Mesenchymal stem cell (in vitro differentiated cells and primary cell): ENCODE results near the gene TNFSF9.

Experiments used
- DNase-seq: peaks from one replicate; pipeline ENCODE4 v3.0.0-alpha.2; 2013
- H2AFZ ChIP-seq: one replicate; pipeline ENCODE4 v1.6.1; 2013; ENCODE audit warnings: low read depth, mild to moderate bottlenecking, control low read depth, inconsistent platforms, low read length, moderate library complexity
- H2AK5ac ChIP-seq: 2 replicates; pipeline ENCODE4 v1.6.1; 2013; ENCODE audit warnings: low read length, moderate library complexity, mild to moderate bottlenecking, inconsistent platforms; ENCODE audit not compliant: severe bottlenecking
- H2BK120ac ChIP-seq: one replicate; pipeline ENCODE4 v1.6.1; 2013; ENCODE audit warnings: low read depth, mild to moderate bottlenecking, inconsistent platforms, low read length, moderate library complexity
- H2BK12ac ChIP-seq, 2 experiments: one replicate each; pipeline ENCODE4 v1.6.1; 2013; ENCODE audit warnings: inconsistent platforms in 2 of 2, low read length in 2 of 2, mild to moderate bottlenecking in 2 of 2, moderate library complexity in 2 of 2, control low read depth in 1 of 2
- H2BK15ac ChIP-seq: one replicate; pipeline ENCODE4 v1.6.1; 2013; ENCODE audit warnings: mild to moderate bottlenecking, low read depth, inconsistent platforms; ENCODE audit not compliant: poor library complexity, severe bottlenecking
- H2BK5ac ChIP-seq: 2 replicates; pipeline ENCODE4 v1.6.1; 2013; ENCODE audit warnings: low read depth, mild to moderate bottlenecking, low read length, control low read depth, inconsistent platforms; ENCODE audit not compliant: poor library complexity, severe bottlenecking
- H3K14ac ChIP-seq, 2 experiments: one replicate each; pipeline ENCODE4 v1.6.1; 2013; ENCODE audit warnings: inconsistent platforms in 2 of 2, low read length in 2 of 2, control low read depth in 1 of 2, mild to moderate bottlenecking in 1 of 2, moderate library complexity in 1 of 2
- H3K18ac ChIP-seq, 2 experiments: one replicate each; pipeline ENCODE4 v1.6.1; 2013; ENCODE audit warnings: inconsistent platforms in 2 of 2, low read length in 2 of 2, control low read depth in 1 of 2, low read depth in 1 of 2, mild to moderate bottlenecking in 1 of 2
- H3K23ac ChIP-seq, 2 experiments: one replicate each; pipeline ENCODE4 v1.6.1; 2013; ENCODE audit warnings: inconsistent platforms in 2 of 2, low read length in 2 of 2, mild to moderate bottlenecking in 2 of 2, moderate library complexity in 2 of 2, control low read depth in 1 of 2
- H3K27ac ChIP-seq: 2 replicates; pipeline ENCODE4 v1.5.1; 2013; ENCODE audit warnings: mild to moderate bottlenecking, moderate library complexity, low read length, control low read depth, inconsistent platforms; ENCODE audit not compliant: poor library complexity, severe bottlenecking
- H3K27me3 ChIP-seq, 2 experiments: 2 replicates each; pipeline versions ENCODE4 v1.6.1 to v1.7.0; 2013; ENCODE audit warnings: low read length in 2 of 2, mild to moderate bottlenecking in 2 of 2, moderate library complexity in 2 of 2, control low read depth in 1 of 2, inconsistent platforms in 1 of 2; ENCODE audit not compliant: control insufficient read depth in 1 of 2, insufficient read depth in 1 of 2
- H3K36me3 ChIP-seq, 2 experiments: 2 replicates each; pipeline versions ENCODE4 v1.6.1 to v1.7.0; 2013; ENCODE audit warnings: low read length in 2 of 2, control low read depth in 1 of 2, inconsistent platforms in 1 of 2, low read depth in 1 of 2, mild to moderate bottlenecking in 1 of 2; ENCODE audit not compliant: insufficient read depth in 2 of 2, control insufficient read depth in 1 of 2
- H3K4ac ChIP-seq, 2 experiments: one replicate each; pipeline ENCODE4 v1.6.1; 2013; ENCODE audit warnings: inconsistent platforms in 2 of 2, low read length in 2 of 2, mild to moderate bottlenecking in 2 of 2, moderate library complexity in 2 of 2, control low read depth in 1 of 2, low read depth in 1 of 2
- H3K4me1 ChIP-seq: 2 replicates; pipeline ENCODE4 v1.6.1; 2013; ENCODE audit warnings: low read depth, low read length, control low read depth; ENCODE audit not compliant: control insufficient read depth, insufficient read depth
- H3K4me2 ChIP-seq: 2 replicates; pipeline ENCODE4 v1.6.1; 2013; ENCODE audit warnings: low read length, mild to moderate bottlenecking, inconsistent platforms; ENCODE audit not compliant: poor library complexity, severe bottlenecking
- H3K4me3 ChIP-seq, 2 experiments: 2 replicates each; pipeline versions ENCODE4 v1.5.1 to v1.7.0; 2013; ENCODE audit warnings: low read length in 2 of 2, mild to moderate bottlenecking in 2 of 2, control low read depth in 1 of 2, low read depth in 1 of 2; ENCODE audit not compliant: insufficient read depth in 1 of 2
- H3K79me1 ChIP-seq: replicated peaks from 2 replicates; pipeline ENCODE4 v1.6.1; 2013; ENCODE audit warnings: mild to moderate bottlenecking, control low read depth, low read length, inconsistent platforms; ENCODE audit not compliant: poor library complexity, severe bottlenecking
- H3K9ac ChIP-seq: 2 replicates; pipeline ENCODE4 v1.7.0; 2013; ENCODE audit warnings: mild to moderate bottlenecking, low read length, moderate library complexity
- H3K9me3 ChIP-seq: 2 replicates; pipeline ENCODE4 v1.7.0; 2013; ENCODE audit warnings: mild to moderate bottlenecking, low read length; ENCODE audit not compliant: control insufficient read depth
- H4K8ac ChIP-seq: one replicate; pipeline ENCODE4 v1.6.1; 2013; ENCODE audit warnings: inconsistent platforms, mild to moderate bottlenecking, low read length, moderate library complexity
- H4K91ac ChIP-seq: one replicate; pipeline ENCODE4 v1.6.1; 2013; ENCODE audit warnings: mild to moderate bottlenecking, low read length, inconsistent platforms
- WGBS: methylation state at CpG from one replicate; pipeline ENCODE4 v1.1.7; 2013; ENCODE audit warnings: mixed read lengths; 5-methylcytosine and 5-hydroxymethylcytosine counted together

The TNFSF9 gene

GRCh38 chr19:6516018-6516658, 14.7 kb upstream of the TNFSF9 start:
- Histone ChIP-seq H2AFZ (peak overlapping the region; percentile 98), H4K8ac (peak overlapping the region; percentile 35), H2BK5ac (no peak overlapping the region), H2BK120ac (no peak overlapping the region), H3K9me3 (no peaks in the 10 kb centered on the region), H4K91ac (no peak overlapping the region), H2BK15ac (peak overlapping the region; percentile 93), H3K18ac (peak overlapping the region in 1 of 2 experiments; percentile 80), H3K4ac (no peak overlapping the region), H2AK5ac (no peak overlapping the region), H3K9ac (peak overlapping the region; percentile 86), H3K23ac (peak overlapping the region in 1 of 2 experiments; percentile 34), H2BK12ac (peak overlapping the region in 1 of 2 experiments; percentile 25), H3K27me3 (no peaks in the 10 kb centered on the region), H3K4me1 (peaks cover 21% of the 10 kb centered on the region), H3K36me3 (no peaks in the 10 kb centered on the region), H3K27ac (peak overlapping the region; percentile 56), H3K14ac (no peak overlapping the region), H3K4me3 (peak overlapping the region; percentile 70 to 91), H3K4me2 (peak overlapping the region; percentile 99), H3K79me1 (peaks cover 2% of the 10 kb centered on the region)
- WGBS, result 2% methylated on average over 23 of the region's 26 CpGs
- DNase-seq, result peak; percentile 91

DNA sequence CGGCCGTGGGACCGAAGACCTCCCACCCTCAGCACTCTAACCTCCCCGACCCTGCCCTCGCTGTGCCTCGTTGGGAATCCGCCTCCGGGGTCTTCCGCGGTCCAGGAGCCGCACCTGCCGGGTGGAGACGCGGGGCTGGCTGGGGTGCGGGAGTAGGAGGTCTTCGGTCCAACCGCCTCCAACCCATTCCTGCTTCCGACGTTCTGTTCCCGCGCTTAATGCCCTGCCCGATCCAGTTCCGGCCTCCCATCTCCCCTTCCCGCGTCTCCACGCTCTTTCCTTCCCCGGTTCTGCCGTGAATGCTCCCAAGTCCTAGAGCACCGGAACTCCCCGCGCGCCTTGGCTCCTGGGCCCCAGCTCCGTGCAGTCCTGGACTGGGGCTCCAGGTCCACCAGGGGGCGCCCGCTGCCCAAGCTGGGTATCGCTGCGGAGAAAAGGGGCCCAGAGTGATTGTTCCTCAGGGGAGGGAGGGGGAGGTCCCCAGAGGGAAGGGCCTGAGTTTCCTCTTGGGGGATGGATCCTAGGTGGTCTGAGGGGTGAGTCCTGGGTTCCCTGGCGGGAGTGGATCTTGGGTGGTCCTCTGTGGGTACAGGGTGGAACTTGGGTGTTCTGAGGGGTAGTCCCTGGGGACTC, 14.1 kb upstream of the TNFSF9 start:
- H3K9me3 ChIP-seq, result no peaks in the 10 kb centered on the region
- H2AFZ ChIP-seq, result peak overlapping the region; percentile 98
- H2BK5ac ChIP-seq, result peak overlapping the region; percentile 20
- no peak overlapping the region for H2BK15ac ChIP-seq
- H3K18ac ChIP-seq, result peak overlapping the region in 1 of 2 experiments; percentile 80
- 1% methylated on average over 21 of the region's 38 CpGs for WGBS
- no peak overlapping the region for H2BK120ac ChIP-seq
- peak; percentile 83 for DNase-seq
- peak overlapping the region; percentile 35 for H4K8ac ChIP-seq
- peak overlapping the region in 1 of 2 experiments; percentile 18 for H3K14ac ChIP-seq
- no peak overlapping the region for H3K4ac ChIP-seq
- H2AK5ac ChIP-seq, result peak overlapping the region; percentile 85
- peak overlapping the region; percentile 99 for H3K4me2 ChIP-seq
- peak overlapping the region in 1 of 2 experiments; percentile 34 for H3K23ac ChIP-seq
- H3K27ac ChIP-seq, result peak overlapping the region; percentile 56
- no peaks in the 10 kb centered on the region for H3K27me3 ChIP-seq
- peak overlapping the region; percentile 86 for H3K9ac ChIP-seq
- no peaks in the 10 kb centered on the region for H3K36me3 ChIP-seq
- H3K4me1 ChIP-seq, result peaks cover 21% of the 10 kb centered on the region
- H2BK12ac ChIP-seq, result peak overlapping the region in 1 of 2 experiments; percentile 16
- peak overlapping the region; percentile 70 to 91 for H3K4me3 ChIP-seq
- H3K79me1 ChIP-seq, result peaks cover 2% of the 10 kb centered on the region
- no peak overlapping the region for H4K91ac ChIP-seq

- no peak overlapping the region for H3K23ac ChIP-seq
- H3K14ac ChIP-seq, result no peak overlapping the region
- DNase-seq, result no peak
- no peak overlapping the region for H3K4me2 ChIP-seq
- H3K4me3 ChIP-seq, result no peak overlapping the region
- no peak overlapping the region for H2BK120ac ChIP-seq
- no peak overlapping the region for H2BK15ac ChIP-seq
- no peaks in the 10 kb centered on the region for H3K36me3 ChIP-seq
- H3K4ac ChIP-seq, result no peak overlapping the region
- H3K27ac ChIP-seq, result no peak overlapping the region
- H2BK12ac ChIP-seq, result no peak overlapping the region
- H4K8ac ChIP-seq, result no peak overlapping the region
- H3K9ac ChIP-seq, result no peak overlapping the region
- WGBS, result 54% methylated on average over 14 of the region's 14 CpGs
- peaks cover 2% of the 10 kb centered on the region for H3K79me1 ChIP-seq
- no peaks in the 10 kb centered on the region for H3K9me3 ChIP-seq
- no peak overlapping the region for H3K18ac ChIP-seq
- peaks cover 25% of the 10 kb centered on the region for H3K4me1 ChIP-seq
- H4K91ac ChIP-seq, result no peak overlapping the region
- no peak overlapping the region for H2BK5ac ChIP-seq
- H2AK5ac ChIP-seq, result no peak overlapping the region
- H3K27me3 ChIP-seq, result no peaks in the 10 kb centered on the region
- no peak overlapping the region for H2AFZ ChIP-seq
These were observed 12.5 kb upstream of the TNFSF9 start for GRCh38 chr19:6518145-6518911.

- Histone ChIP-seq H3K4me1 (peaks cover 22% of the 10 kb centered on the region), H2AK5ac (no peak overlapping the region), H2BK120ac (no peak overlapping the region), H3K4me2 (no peak overlapping the region), H3K18ac (no peak overlapping the region), H2BK5ac (no peak overlapping the region), H3K14ac (no peak overlapping the region), H3K79me1 (peaks cover 2% of the 10 kb centered on the region), H2AFZ (no peak overlapping the region), H3K27me3 (no peaks in the 10 kb centered on the region), H3K23ac (no peak overlapping the region), H3K27ac (peak overlapping the region; percentile 57), H3K4me3 (no peak overlapping the region), H3K9ac (no peak overlapping the region), H2BK12ac (no peak overlapping the region), H2BK15ac (no peak overlapping the region), H3K36me3 (no peaks in the 10 kb centered on the region), H3K4ac (no peak overlapping the region), H4K91ac (no peak overlapping the region), H3K9me3 (no peaks in the 10 kb centered on the region), H4K8ac (no peak overlapping the region)
- DNase-seq, result no peak
- 100% methylated on average over 1 of the region's 2 CpGs for WGBS
These were observed 11.5 kb upstream of the TNFSF9 start for GRCh38 chr19:6519289-6519688.
